Head of caudate nucleus (tissue), 42 donors: Measurements from ENCODE around the gene BATF3.
"Not testable (repeated sequence)": the region's sequence is repeated elsewhere in the genome, so short reads cannot be mapped to it uniquely, and the experiment has no call there.

Experiments used
- DNase-seq, 42 donors: peaks; one replicate each; pipeline versions ENCODE4 v3.0.0 to v3.0.0-alpha.2; 2020 to 2021; ENCODE audit warnings: mixed read lengths in 7 of 42
- intact Hi-C: fragments of 100-400 bp; cut with DNase I; formaldehyde crosslinking; loops from one replicate; pipeline ENCODE4 v1.15.0; 2022

BATF3 gene

GRCh38 chr1:212669600-212669999, 30.0 kb downstream of the BATF3 start:
- peak in 1 of 42 donors; percentile 10 for DNase-seq
- intact Hi-C loops = loop anchor here (10.0 kb wide), 2 partner anchors 85 to 115 kb away; no protein-coding TSS in a partner anchor

GRCh38 chr1:212669102-212669501, 30.5 kb downstream of the BATF3 start:
- intact Hi-C loops = loop anchor here (10.0 kb wide), 2 partner anchors 86 to 116 kb away; no protein-coding TSS in a partner anchor
- DNase-seq = peak in 1 of 42 donors; percentile 37

DNA sequence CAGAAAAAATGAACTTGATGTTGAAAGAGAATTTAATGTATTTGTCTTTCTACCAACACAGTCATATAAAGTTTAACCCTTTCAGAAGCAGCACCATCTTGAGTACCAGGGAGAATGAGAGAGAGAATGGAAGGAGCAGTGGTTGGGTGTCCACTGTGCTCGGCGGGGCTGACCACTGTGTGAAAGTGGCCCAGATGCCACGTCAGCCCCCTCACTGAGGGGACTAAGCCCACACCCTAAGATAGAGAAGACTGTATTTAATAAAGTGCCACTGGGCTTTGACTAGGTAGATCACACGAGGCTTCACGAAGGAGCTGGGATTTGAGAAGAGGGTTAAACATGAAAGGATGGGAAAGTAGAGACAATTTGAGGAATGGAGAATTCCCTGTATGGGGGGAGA, 31.2 kb downstream of the BATF3 start:
- intact Hi-C loops = loop anchor here (10.0 kb wide), 2 partner anchors 86 to 116 kb away; no protein-coding TSS in a partner anchor
- peak in 1 of 42 donors; percentile 10 for DNase-seq

- DNase-seq = peak in 1 of 42 donors; percentile 38
- intact Hi-C loops = loop anchor here (10.0 kb wide), 2 partner anchors 87 to 117 kb away; no protein-coding TSS in a partner anchor
These were observed 32.2 kb downstream of the BATF3 start for GRCh38 chr1:212667223-212668139.

DNA sequence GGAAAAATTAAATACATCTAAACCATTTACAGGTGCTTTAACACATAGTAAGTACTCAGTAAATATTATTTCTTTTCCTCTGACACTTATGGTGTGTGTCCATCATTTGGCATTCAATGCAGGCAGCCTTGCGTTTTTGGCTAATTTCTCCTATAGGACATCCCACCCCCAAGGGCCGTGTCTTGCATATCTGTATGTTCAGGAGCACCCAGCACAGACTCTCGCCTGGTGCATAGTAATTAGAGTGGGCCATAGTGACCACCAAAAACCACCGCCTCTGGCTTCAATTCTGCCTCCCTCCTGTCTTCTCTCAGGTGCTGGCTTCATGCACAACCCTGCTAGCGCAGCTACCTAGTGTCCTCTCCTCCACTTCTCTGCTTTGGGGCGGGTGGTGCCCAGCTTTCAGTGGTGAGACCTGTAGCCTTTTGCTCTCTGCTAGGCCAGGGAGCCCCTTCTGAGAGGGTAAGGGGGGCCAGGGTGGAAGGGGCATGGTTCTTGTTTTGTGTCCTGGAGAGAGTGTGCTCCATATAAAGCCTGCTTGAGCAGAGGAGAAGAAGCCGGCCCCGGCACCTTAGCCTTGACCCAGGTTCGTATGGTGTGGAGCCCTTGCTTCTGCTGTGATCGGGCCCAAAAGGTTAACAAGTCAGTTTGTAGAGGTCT, 33.4 kb downstream of the BATF3 start:
- intact Hi-C loops = loop anchor here (10.0 kb wide), 2 partner anchors 89 to 119 kb away; no protein-coding TSS in a partner anchor
- DNase-seq = peak in 1 of 42 donors; percentile 40

- intact Hi-C loops = loop anchor here (10.0 kb wide), 2 partner anchors 89 to 119 kb away; no protein-coding TSS in a partner anchor
- peak; percentile 50 to 92 (median 80) for DNase-seq
These were observed 34.2 kb downstream of the BATF3 start for GRCh38 chr1:212665241-212666115.

DNA sequence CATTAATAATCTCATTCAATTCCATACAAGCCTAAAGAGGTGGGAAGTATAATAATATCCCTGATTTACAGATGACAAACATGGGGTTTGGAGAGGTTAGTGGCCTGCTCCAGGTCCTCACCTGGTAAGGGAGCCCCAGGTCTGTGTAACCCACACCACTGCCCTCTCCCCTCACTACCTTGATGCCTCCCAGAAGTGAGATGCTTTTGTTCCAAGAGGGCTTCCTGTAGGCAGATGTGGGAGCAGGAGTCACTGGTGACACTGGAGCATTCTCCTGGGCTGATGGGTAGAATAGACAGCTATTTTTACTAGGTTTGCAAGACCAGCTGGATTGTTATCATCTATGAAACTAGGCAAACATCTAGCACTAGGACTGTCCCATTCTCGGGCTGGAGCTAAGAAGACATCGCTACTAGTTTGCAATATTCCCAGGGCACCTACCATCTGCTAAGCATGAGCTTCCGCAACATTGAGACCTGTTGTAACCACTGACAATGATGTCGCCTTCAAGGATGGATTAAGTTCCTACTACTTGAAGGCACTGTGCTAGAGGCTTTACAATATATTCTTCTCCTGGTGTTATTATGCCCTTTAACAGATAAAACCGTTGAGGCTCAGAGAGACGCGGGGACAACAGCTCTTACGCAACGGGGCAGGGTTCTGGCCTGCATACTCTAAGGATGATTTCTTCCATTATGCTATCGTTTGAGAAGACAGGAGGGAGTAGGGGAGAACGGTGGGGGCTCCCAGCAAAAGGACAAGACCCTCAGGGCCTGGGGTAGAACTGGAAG, 35.0 kb downstream of the BATF3 start:
- intact Hi-C loops = loop anchor here (10.0 kb wide), 2 partner anchors 90 to 120 kb away; no protein-coding TSS in a partner anchor
- DNase-seq = peak in 1 of 42 donors; percentile 20

- DNase-seq = peak in 1 of 42 donors; percentile 21
These were observed 41.4 kb downstream of the BATF3 start for GRCh38 chr1:212658250-212658649.

DNA sequence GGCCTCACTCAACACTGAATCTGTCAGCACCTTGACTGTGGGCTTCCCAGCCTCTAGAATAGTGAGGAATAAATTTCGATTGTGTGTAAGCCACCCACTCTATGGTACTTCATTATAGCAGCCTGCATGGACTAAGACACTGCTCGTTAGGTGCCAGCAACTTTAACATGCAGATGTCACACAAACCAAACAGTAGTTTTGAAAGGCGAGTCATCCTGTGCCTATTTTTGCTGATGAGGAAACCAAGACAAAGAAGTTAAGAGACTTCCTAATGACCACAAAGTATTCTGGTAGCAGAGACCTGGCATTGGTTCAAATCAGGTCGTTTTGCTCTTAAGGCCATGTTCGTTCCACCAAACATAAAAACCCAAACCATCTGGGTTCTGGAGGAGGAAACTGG, 42.9 kb downstream of the BATF3 start:
- intact Hi-C loops = no loop called here
- DNase-seq = no peak

More at GRCh38 chr1:212658250-212658649, 41.4 kb downstream of the BATF3 start:
- intact Hi-C loops = not testable (repeated sequence)

DNA sequence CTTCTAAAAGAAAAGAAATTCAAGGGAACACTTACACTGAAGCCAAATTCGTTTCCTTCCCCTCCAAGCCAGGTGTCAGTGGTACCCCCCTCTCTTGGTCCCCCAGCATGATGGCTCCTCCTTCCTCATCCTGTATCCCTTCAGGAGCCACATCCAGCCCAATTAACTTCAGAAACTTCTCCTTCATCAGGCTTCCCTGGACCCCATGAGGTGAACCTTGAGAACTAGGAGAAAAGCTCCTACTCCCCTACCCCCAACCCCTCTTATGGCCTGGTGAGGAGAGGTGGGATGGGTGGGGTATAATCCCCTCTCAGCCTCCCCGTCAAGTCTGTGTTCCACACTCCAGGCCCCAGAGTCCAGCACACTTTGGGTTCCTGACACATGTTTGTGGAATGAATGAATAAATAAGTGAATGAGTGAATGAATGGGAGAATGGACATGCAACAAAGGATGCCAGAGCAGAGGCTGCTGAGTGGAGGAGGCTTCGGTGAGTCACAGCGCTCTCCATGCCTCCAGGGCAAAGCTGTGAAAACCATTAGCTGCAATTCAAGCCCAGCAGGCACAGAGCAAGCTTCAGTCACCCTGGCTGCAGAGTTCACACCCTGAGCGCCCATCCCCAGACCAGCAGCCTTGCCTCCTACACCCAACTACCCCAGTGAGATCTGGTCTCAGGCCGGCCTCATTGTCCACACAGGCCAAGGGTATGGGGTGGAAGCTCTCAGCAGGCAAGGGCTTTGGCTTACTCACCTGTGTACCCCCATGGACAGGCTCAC, 43.8 kb downstream of the BATF3 start:
- intact Hi-C loops = no loop called here
- peak in 2 of 42 donors; percentile 10 to 36 for DNase-seq

DNA sequence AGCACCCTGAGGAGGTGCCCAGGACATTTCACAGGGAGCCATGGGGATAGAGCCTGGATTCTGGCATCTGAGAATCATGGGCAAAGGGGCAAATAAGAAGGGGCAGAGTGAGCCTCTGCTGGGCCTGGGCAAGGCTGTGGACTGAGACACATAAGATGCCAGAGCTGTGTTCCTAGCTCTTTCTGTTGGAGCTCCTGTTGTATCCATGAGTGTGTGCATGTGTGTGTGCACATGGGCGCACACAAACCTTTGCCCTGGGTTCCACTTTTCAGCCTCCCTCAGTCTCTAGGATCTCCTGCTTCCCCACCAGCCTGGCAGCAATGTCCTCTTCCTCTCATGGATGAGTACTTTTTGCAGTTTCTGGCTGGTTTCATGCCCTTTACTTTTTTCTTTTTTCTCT, 47.0 kb downstream of the BATF3 start:
- DNase-seq = peak in 2 of 42 donors; percentile 4 to 23
- intact Hi-C loops = no loop called here

- intact Hi-C loops = no loop called here
- peak in 2 of 42 donors; percentile 3 to 15 for DNase-seq
These were observed 47.7 kb downstream of the BATF3 start for GRCh38 chr1:212651977-212652376.

GRCh38 chr1:212651521-212651920, 48.1 kb downstream of the BATF3 start:
- DNase-seq = peak in 2 of 42 donors; percentile 13 to 33
- intact Hi-C loops = no loop called here

DNA sequence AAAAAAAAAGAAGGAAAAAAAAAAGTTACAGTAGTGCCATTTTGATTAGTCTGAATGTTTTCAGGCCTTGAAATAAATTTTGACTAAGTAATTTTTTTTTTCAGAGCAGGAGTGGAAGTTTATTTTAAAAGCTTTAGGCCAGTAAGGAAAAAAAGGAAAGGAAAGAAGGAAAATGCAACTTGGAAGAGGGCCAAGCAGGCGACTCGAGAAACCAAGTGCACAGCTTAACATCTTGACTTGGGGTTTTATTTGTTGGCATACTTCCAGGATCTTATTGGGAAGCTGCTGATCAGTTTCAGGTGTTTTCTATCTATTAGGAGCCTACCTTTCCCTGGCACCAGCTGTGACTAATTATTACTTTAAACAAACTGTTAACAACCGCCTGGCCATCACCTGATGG, 49.4 kb downstream of the BATF3 start:
- peak in 2 of 42 donors; percentile 13 to 37 for DNase-seq
- intact Hi-C loops = no loop called here

GRCh38 chr1:212649020-212649419, 50.6 kb downstream of the BATF3 start:
- no peak for DNase-seq
- intact Hi-C loops = no loop called here

DNA sequence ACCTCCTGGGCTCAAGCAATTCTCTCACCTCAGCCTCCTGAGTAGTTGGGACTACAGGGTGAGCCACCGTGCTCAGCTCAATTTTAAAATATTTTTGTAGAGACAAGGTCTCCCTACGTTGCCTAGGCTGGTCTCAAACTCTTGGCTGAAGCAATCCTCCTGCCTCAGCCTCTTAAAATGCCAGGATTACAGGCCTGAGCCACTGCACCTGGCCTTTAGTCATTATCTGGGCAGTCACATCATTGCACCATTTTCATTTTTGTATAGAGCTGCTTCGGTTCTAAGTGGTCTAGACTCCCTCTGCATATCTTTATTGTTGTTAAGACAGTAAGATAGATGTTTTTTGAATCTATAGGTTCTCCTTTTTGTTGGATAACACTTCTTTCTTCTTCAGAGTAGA, 51.2 kb downstream of the BATF3 start:
- DNase-seq = peak in 2 of 42 donors; percentile 0 to 5
- intact Hi-C loops = no loop called here

- intact Hi-C loops = no loop called here
- DNase-seq = peak in 1 of 42 donors; percentile 33
These were observed 52.6 kb downstream of the BATF3 start for GRCh38 chr1:212647004-212647403.
